IMR-90 (cell line): ENCODE results near the gene CD5L. TPM values are rescaled to one million over a fixed set of nuclear protein-coding genes. Genes with fewer than 3 reads are reported as not detected.

Source experiments
- ATAC-seq: fragments of 200-7000 bp; cut with Tn5 transposase; 2 replicates; pipeline ENCODE4 v1.9.1; 2020; ENCODE audit warnings: low read depth, mild to moderate bottlenecking, moderate library complexity
- BruUV-seq: library from RNA; stranded (reverse); fragments of 400-500 nt; replicated peaks from 2 replicates; lab custom pipeline; 2021; lab: Mats Ljungman, UMichigan
- CTCF ChIA-PET: fragments of 300-600 bp; formaldehyde crosslinking; extraction: SDS; loops from one replicate; lab custom pipeline; 2021; ENCODE audit warnings: antibody characterized with exemption; lab: Yijun Ruan, JAX
- POLR2A ChIA-PET: fragments of 300-600 bp; sonication (Branson Sonifier 250); formaldehyde crosslinking; loops from one replicate; lab custom pipeline; 2022; ENCODE audit warnings: antibody characterized with exemption; ENCODE audit not compliant: unreplicated experiment; lab: Charles Lee
- DNase-seq: peaks from one replicate; pipeline ENCODE4 v3.0.0; 2013
- H2AFZ ChIP-seq: replicated peaks from 2 replicates; pipeline ENCODE3; 2013; ENCODE audit warnings: low read length, mild to moderate bottlenecking; ENCODE audit not compliant: poor library complexity
- H2AK5ac ChIP-seq: 2 replicates; pipeline ENCODE4 v1.6.1; 2013; ENCODE audit warnings: low read depth, low read length, inconsistent platforms
- H2AK9ac ChIP-seq: replicated peaks from 2 replicates; pipeline ENCODE3; 2013; ENCODE audit warnings: mild to moderate bottlenecking, low read depth, low read length, moderate library complexity; ENCODE audit not compliant: poor library complexity
- H2BK120ac ChIP-seq: 2 replicates; pipeline ENCODE4 v1.6.1; 2013; ENCODE audit warnings: low read depth, low read length, inconsistent platforms
- H2BK15ac ChIP-seq: 3 replicates; pipeline ENCODE4 v1.6.1; 2013; ENCODE audit warnings: low read depth, low read length, inconsistent platforms
- H2BK20ac ChIP-seq: 2 replicates; pipeline ENCODE4 v1.6.1; 2013; ENCODE audit warnings: low read depth, mild to moderate bottlenecking, inconsistent platforms, low read length, moderate library complexity
- H2BK5ac ChIP-seq: 2 replicates; pipeline ENCODE4 v1.6.1; 2013; ENCODE audit warnings: mild to moderate bottlenecking, low read depth, low read length, inconsistent platforms; ENCODE audit not compliant: poor library complexity, severe bottlenecking
- H3K14ac ChIP-seq: replicated peaks from 2 replicates; pipeline ENCODE4 v1.6.1; 2013; ENCODE audit warnings: low read depth, low read length, inconsistent platforms
- H3K18ac ChIP-seq: 2 replicates; pipeline ENCODE4 v1.6.1; 2013; ENCODE audit warnings: low read depth, low read length, control low read depth
- H3K23ac ChIP-seq: 2 replicates; pipeline ENCODE4 v1.6.1; 2013; ENCODE audit warnings: low read depth, low read length, inconsistent platforms
- H3K27ac ChIP-seq: 2 replicates; pipeline ENCODE4 v1.5.1; 2013; ENCODE audit warnings: mild to moderate bottlenecking, control low read depth, low read length; ENCODE audit not compliant: insufficient read depth
- H3K27me3 ChIP-seq: 2 replicates; pipeline ENCODE4 v1.6.1; 2013; ENCODE audit warnings: low read length; ENCODE audit not compliant: control insufficient read depth, insufficient read depth
- H3K36me3 ChIP-seq: 2 replicates; pipeline ENCODE4 v1.6.1; 2013; ENCODE audit warnings: low read length, mixed read lengths; ENCODE audit not compliant: control insufficient read depth, insufficient read depth
- H3K4ac ChIP-seq: 2 replicates; pipeline ENCODE4 v1.6.1; 2013; ENCODE audit warnings: low read depth, low read length, inconsistent platforms
- H3K4me1 ChIP-seq: 2 replicates; pipeline ENCODE4 v1.6.1; 2013; ENCODE audit warnings: low read length, mixed read lengths; ENCODE audit not compliant: control insufficient read depth, insufficient read depth
- H3K4me2 ChIP-seq: 2 replicates; pipeline ENCODE4 v1.6.1; 2013; ENCODE audit warnings: low read depth, mild to moderate bottlenecking, control low read depth, low read length, moderate library complexity
- H3K4me3 ChIP-seq: 2 replicates; pipeline ENCODE4 v1.5.1; 2013; ENCODE audit warnings: low read depth, mild to moderate bottlenecking, control low read depth, low read length, moderate library complexity; ENCODE audit not compliant: insufficient read depth
- H3K56ac ChIP-seq: 2 replicates; pipeline ENCODE4 v1.6.1; 2013; ENCODE audit warnings: low read length, inconsistent platforms; ENCODE audit not compliant: insufficient read depth; ENCODE audit errors: extremely low read depth
- H3K79me1 ChIP-seq, 2 experiments: 2 replicates each; pipeline ENCODE4 v1.6.1; 2013; ENCODE audit warnings: low read length in 2 of 2, inconsistent platforms in 1 of 2, low read depth in 1 of 2
- H3K9ac ChIP-seq: 2 replicates; pipeline ENCODE4 v1.6.1; 2013; ENCODE audit warnings: low read depth, low read length, control low read depth
- H3K9me1 ChIP-seq: 2 replicates; pipeline ENCODE4 v1.6.1; 2013; ENCODE audit warnings: low read length, inconsistent platforms; ENCODE audit not compliant: insufficient read depth
- H3K9me3 ChIP-seq: 2 replicates; pipeline ENCODE4 v1.6.1; 2013; ENCODE audit warnings: low read length; ENCODE audit not compliant: control insufficient read depth, insufficient read depth
- H4K20me1 ChIP-seq: 2 replicates; pipeline ENCODE4 v1.6.1; 2013; ENCODE audit warnings: low read length, inconsistent platforms; ENCODE audit not compliant: insufficient read depth
- H4K5ac ChIP-seq: 2 replicates; pipeline ENCODE4 v1.6.1; 2013; ENCODE audit warnings: mild to moderate bottlenecking, low read depth, low read length, control low read depth
- H4K8ac ChIP-seq, 2 experiments: 2 replicates each; pipeline ENCODE4 v1.6.1; 2013; ENCODE audit warnings: low read depth in 2 of 2, low read length in 2 of 2, control low read depth in 1 of 2, inconsistent platforms in 1 of 2
- H4K91ac ChIP-seq: 2 replicates; pipeline ENCODE4 v1.6.1; 2013; ENCODE audit warnings: low read depth, low read length, inconsistent platforms; ENCODE audit not compliant: insufficient read depth
- BHLHE40 ChIP-seq: fragments of 150-350 bp; IDR thresholded peaks from 2 replicates; pipeline ENCODE4 v1.6.1; 2016; ENCODE audit warnings: mild to moderate bottlenecking, low read depth, low read length
- CEBPB ChIP-seq: IDR thresholded peaks from 2 replicates; pipeline ENCODE4 v1.6.1; 2012; ENCODE audit warnings: low read depth, low read length, improper control_type of control experiment
- CHD1 ChIP-seq: IDR thresholded peaks from 2 replicates; pipeline ENCODE4 v1.6.1; 2012; ENCODE audit warnings: low read depth, low read length, improper control_type of control experiment
- FOS ChIP-seq: fragments of 150-350 bp; IDR thresholded peaks from 2 replicates; pipeline ENCODE4 v1.6.1; 2016; ENCODE audit warnings: low read depth, low read length
- MAFK ChIP-seq: IDR thresholded peaks from 2 replicates; pipeline ENCODE4 v1.6.1; 2012; ENCODE audit warnings: low read depth, low read length, improper control_type of control experiment
- MAZ ChIP-seq: IDR thresholded peaks from 2 replicates; pipeline ENCODE4 v1.6.1; 2012; ENCODE audit warnings: low read depth, mild to moderate bottlenecking, low read length, improper control_type of control experiment, moderate library complexity, borderline replicate concordance
- MXI1 ChIP-seq: IDR thresholded peaks from 2 replicates; pipeline ENCODE4 v1.6.1; 2012; ENCODE audit warnings: low read depth, mild to moderate bottlenecking, low read length, moderate library complexity, borderline replicate concordance
- NFE2L2 ChIP-seq: fragments of 150-350 bp; IDR thresholded peaks from 2 replicates; pipeline ENCODE4 v1.6.1; 2016; ENCODE audit warnings: low read depth, mild to moderate bottlenecking, low read length
- POLR2A ChIP-seq: IDR thresholded peaks from 2 replicates; pipeline ENCODE4 v1.6.1; 2012; ENCODE audit warnings: mild to moderate bottlenecking, low read depth, low read length
- RAD21 ChIP-seq: IDR thresholded peaks from 2 replicates; pipeline ENCODE4 v1.6.1; 2012; ENCODE audit warnings: low read length, improper control_type of control experiment
- RCOR1 ChIP-seq: IDR thresholded peaks from 2 replicates; pipeline ENCODE4 v1.6.1; 2012; ENCODE audit warnings: mild to moderate bottlenecking, low read length, improper control_type of control experiment; ENCODE audit not compliant: insufficient replicate concordance
- RFX5 ChIP-seq: IDR thresholded peaks from 2 replicates; pipeline ENCODE4 v1.8.0; 2012; ENCODE audit warnings: low read depth, mild to moderate bottlenecking, low read length, moderate library complexity
- SMC3 ChIP-seq: fragments of 150-350 bp; IDR thresholded peaks from 2 replicates; pipeline ENCODE4 v1.6.1; 2016; ENCODE audit warnings: low read depth, mild to moderate bottlenecking, antibody characterized with exemption, low read length, moderate library complexity
- WGBS, 2 experiments: methylation state at CpG; one replicate each; pipeline versions ENCODE4 v1.1.5 to v1.1.7; 2013; ENCODE audit warnings: missing lambda C conversion rate in 2 of 2; ENCODE audit not compliant: insufficient read length in 1 of 2; ENCODE audit errors: extremely low coverage in 2 of 2; 5-methylcytosine and 5-hydroxymethylcytosine counted together
- dilution Hi-C: fragments of 300-500 bp; cut with HindIII; formaldehyde crosslinking; loops from one replicate; pipeline ENCODE4 v1.14.3; 2018; ENCODE audit warnings: low sequenced_read_pairs; ENCODE audit not compliant: unreplicated experiment
- in situ Hi-C: fragments of 300-500 bp; cut with MboI; formaldehyde crosslinking; loops from 3 replicates; pipeline ENCODE4 v1.14.3; 2019; ENCODE audit warnings: low sequenced_read_pairs, inconsistent platforms, mixed read lengths
- intact Hi-C: fragments of 100-400 bp; cut with micrococcal nuclease; formaldehyde crosslinking; loops from 2 replicates; pipeline ENCODE4 v1.10.0; 2022
- polyA plus RNA-seq, 3 experiments: library from polyadenylated mRNA; depleted of rRNA; stranded (reverse); fragments of >200 nt; gene quantifications; 2 replicates each; pipeline ENCODE4 v1.2.3, GENCODE V29; 2012; ENCODE audit warnings: low replicate concordance in 1 of 3
- total RNA-seq: library from RNA; depleted of rRNA; stranded (reverse); fragments of >200 nt; gene quantifications from 2 replicates; pipeline ENCODE4 v1.2.3, GENCODE V29; 2012
- TF ChIP-seq, protein P1 (sequence below): conservative IDR thresholded peaks from 2 replicates; pipeline ENCODE4 v1.5.1; 2012; ENCODE audit warnings: mild to moderate bottlenecking, low read depth, low read length, improper control_type of control experiment
- TF ChIP-seq, protein P2 (sequence below): fragments of 150-350 bp; IDR thresholded peaks from 2 replicates; pipeline ENCODE4 v1.6.1; 2016; ENCODE audit warnings: low read depth, mild to moderate bottlenecking, low read length, moderate library complexity, borderline replicate concordance
- TF ChIP-seq, protein P3 (sequence below): fragments of 150-350 bp; IDR thresholded peaks from 2 replicates; pipeline ENCODE4 v1.6.1; 2017; ENCODE audit warnings: mild to moderate bottlenecking, antibody characterized with exemption, low read length, low read depth

Gene CD5L
- total and polyA plus RNA-seq, 2 of the 4 experiments (the other 2 are of a cell fraction) = not detected

DNA sequence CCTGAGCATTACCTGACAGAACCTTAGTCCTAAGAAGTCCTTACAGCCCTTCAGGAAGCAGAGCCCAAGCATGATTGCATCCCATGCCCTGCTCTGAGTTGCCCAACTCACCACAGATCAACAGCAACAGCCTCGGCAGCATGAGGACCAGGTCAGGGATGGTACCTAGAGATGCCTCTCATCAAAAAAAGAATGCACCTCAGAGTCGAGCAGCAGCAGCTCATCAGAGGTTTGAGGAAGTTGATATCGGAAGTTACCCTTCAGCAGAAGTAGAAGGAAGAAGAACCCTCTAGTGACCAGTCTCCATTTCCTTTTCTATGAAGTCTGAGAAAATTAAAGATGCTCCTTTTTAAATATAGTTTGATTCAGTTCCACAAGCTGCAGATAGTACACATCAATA lies 21.7 kb downstream of the CD5L start, which contains the start of gene FCRL1:
Gene FCRL1, minus strand, starts transcription at position 225 of the 400 bp plus-strand sequence. Its CDS starts 83 bp downstream, at position 142.
- Histone ChIP-seq H2AFZ (no peak within 1 kb of the TSS), H3K14ac (no peak within 1 kb of the TSS), H3K27ac (no peak within 1 kb of the TSS), H3K4me1 (no peaks in the 10 kb centered on the region), H3K56ac (no peak within 1 kb of the TSS), H3K9ac (no peak within 1 kb of the TSS), H2AK5ac (no peak within 1 kb of the TSS), H2AK9ac (no peak within 1 kb of the TSS), H4K91ac (no peak within 1 kb of the TSS), H4K5ac (no peak within 1 kb of the TSS), H3K27me3 (no peaks in the 10 kb centered on the region), H3K4me3 (no peak within 1 kb of the TSS), H4K20me1 (no peaks in the 10 kb centered on the region), H3K36me3 (no peaks in the 10 kb centered on the region), H3K79me1 (no peaks in the 10 kb centered on the region), H2BK15ac (no peak within 1 kb of the TSS), H3K4me2 (no peak within 1 kb of the TSS), H2BK120ac (no peak within 1 kb of the TSS), H3K18ac (no peak within 1 kb of the TSS), H3K9me3 (no peaks in the 10 kb centered on the region), H2BK5ac (no peak within 1 kb of the TSS), H3K9me1 (no peaks in the 10 kb centered on the region), H2BK20ac (no peak within 1 kb of the TSS), H4K8ac (no peak within 1 kb of the TSS), H3K23ac (no peak within 1 kb of the TSS), H3K4ac (no peak within 1 kb of the TSS)
- POLR2A ChIA-PET = no interaction called here
- dilution Hi-C loops = no loop called here
- WGBS, 2 experiments = no CpG with 5 or more reads among the region's 3 CpGs
- intact Hi-C loops = no loop called here
- ATAC-seq (no peak), DNase-seq (no peak)
- BruUV-seq = no TSS peak
- TF ChIP-seq, protein P1, sequence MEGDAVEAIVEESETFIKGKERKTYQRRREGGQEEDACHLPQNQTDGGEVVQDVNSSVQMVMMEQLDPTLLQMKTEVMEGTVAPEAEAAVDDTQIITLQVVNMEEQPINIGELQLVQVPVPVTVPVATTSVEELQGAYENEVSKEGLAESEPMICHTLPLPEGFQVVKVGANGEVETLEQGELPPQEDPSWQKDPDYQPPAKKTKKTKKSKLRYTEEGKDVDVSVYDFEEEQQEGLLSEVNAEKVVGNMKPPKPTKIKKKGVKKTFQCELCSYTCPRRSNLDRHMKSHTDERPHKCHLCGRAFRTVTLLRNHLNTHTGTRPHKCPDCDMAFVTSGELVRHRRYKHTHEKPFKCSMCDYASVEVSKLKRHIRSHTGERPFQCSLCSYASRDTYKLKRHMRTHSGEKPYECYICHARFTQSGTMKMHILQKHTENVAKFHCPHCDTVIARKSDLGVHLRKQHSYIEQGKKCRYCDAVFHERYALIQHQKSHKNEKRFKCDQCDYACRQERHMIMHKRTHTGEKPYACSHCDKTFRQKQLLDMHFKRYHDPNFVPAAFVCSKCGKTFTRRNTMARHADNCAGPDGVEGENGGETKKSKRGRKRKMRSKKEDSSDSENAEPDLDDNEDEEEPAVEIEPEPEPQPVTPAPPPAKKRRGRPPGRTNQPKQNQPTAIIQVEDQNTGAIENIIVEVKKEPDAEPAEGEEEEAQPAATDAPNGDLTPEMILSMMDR = no peak
- TF ChIP-seq RCOR1 (no peak), CEBPB (no peak), FOS (no peak), NFE2L2 (no peak), POLR2A (no peak), MXI1 (no peak), MAFK (no peak), MAZ (no peak), CHD1 (no peak), BHLHE40 (no peak), RAD21 (no peak), SMC3 (no peak), RFX5 (no peak)
- TF ChIP-seq, protein P2, sequence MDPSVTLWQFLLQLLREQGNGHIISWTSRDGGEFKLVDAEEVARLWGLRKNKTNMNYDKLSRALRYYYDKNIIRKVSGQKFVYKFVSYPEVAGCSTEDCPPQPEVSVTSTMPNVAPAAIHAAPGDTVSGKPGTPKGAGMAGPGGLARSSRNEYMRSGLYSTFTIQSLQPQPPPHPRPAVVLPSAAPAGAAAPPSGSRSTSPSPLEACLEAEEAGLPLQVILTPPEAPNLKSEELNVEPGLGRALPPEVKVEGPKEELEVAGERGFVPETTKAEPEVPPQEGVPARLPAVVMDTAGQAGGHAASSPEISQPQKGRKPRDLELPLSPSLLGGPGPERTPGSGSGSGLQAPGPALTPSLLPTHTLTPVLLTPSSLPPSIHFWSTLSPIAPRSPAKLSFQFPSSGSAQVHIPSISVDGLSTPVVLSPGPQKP = no peak
- TF ChIP-seq, protein P3, sequence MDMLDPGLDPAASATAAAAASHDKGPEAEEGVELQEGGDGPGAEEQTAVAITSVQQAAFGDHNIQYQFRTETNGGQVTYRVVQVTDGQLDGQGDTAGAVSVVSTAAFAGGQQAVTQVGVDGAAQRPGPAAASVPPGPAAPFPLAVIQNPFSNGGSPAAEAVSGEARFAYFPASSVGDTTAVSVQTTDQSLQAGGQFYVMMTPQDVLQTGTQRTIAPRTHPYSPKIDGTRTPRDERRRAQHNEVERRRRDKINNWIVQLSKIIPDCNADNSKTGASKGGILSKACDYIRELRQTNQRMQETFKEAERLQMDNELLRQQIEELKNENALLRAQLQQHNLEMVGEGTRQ = no peak
- CTCF ChIA-PET = no interaction called here
- in situ Hi-C loops = no loop called here
